NCI-H2227 (cell line): Measurements from ENCODE around the gene LCE2C.
"Not testable (repeated sequence)": the region's sequence is repeated elsewhere in the genome, so short reads cannot be mapped to it uniquely, and the experiment has no call there.

Experiments used
- DNase-seq: peaks from one replicate; lab custom pipeline; 2025; ENCODE audit not compliant: unreplicated experiment; lab: John Stamatoyannopoulos, UW

LCE2C gene, protein sequence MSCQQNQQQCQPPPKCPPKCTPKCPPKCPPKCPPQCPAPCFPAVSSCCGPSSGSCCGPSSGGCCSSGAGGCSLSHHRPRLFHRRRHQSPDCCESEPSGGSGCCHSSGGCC

DNA sequence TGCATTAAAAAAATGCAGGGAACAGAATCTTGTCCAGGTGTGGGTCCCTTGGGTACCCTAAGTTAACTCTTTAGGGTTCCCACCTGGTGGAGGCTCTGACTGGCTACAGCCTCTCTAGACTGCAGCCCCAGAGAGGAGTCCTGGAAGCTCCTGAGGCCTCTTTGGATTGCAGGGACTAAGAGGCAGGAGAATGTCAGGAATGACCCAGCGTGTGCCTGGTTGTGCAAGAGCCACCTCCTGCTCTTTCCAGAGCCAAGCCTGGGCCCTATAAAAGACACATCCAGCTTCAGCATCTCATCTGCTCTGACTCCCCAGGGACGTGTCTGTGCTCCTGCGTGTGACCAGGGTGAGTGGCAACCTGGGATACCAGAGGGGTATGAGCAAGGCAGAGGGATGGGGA, at the start of gene LCE2C:
TSS of gene LCE2C (plus strand) at position 297 of the 400 bp plus-strand sequence. CDS start 737 bp downstream, outside the sequence.
- DNase-seq: not testable (repeated sequence)

DNA sequence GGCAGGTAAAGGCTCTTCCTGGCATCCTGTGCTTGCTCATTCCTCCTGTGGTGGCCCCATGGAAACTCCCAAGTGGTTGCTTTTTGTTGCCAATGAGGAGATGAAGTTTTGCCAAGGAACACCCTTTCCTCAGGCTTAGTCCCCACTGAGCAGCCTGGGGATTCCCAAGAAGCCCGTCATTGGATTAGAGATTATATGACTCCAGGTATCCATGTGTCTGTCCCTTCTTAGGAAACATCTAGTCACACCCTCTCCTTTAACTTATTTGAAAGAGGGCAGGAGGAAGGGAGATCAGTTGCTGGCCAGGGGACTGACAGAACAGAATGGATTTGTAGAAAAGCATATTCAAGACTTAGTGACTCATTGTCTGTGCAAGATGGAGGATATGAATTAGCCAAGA, 48.3 kb upstream of the LCE2C start:
- DNase-seq: no peak

DNA sequence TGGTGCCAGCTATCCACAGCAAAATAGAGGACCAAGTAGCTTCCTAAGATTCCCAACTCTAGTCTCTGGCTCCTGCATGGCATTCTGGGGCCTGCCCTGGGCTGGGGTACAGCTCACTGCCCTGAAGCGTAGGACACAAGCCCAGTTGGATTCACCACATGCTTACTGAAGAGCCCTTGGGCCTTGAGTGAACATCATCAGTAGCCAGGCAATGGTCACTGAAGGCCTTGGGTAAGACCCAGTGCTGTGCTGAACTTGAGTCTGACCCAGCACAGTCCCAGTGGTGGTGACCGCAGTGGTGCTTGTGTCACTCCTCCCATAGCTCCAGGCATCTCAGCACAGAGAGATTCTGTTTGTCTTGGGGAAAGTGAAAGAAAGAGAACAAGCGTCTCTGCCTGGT, 44.5 kb upstream of the LCE2C start:
- DNase-seq: no peak

DNA sequence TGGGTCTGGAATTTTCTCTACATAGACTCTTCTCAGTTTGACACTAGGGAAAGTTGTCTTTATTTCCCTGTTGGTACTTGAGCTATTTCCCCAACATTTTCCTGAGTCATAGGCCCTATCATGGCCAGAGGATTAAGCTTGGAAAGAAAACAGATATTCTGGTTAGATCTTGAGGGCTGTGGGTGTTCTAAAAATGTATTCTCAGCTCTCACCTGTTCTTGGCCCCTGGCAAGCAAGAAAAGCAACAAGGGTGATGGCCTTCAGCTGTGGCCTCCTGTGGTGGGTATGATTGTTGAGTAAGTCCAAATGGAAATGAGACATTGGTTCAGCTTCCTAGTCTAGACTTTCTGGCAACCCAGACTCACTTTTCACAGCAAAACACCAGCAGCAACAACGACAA, 34.7 kb upstream of the LCE2C start:
- no peak for DNase-seq

DNA sequence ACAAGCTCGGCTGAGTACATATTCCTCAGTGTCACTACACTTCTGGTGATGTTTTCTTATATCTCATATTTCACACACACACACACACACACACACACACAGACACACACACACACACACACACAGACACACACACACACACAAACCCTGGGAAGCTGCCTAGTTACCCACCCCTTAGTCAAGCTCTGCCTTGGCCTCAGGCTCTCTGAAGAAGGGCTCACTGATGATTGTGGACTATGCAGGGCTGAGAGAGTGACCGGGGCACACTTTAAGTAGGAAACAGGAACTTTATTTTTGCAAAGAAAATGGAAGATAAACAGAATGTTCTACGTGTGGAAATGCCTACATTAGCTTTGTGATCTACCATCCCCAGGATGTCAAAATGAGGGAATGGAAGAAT, 31.1 kb upstream of the LCE2C start:
- DNase-seq: no peak

DNA sequence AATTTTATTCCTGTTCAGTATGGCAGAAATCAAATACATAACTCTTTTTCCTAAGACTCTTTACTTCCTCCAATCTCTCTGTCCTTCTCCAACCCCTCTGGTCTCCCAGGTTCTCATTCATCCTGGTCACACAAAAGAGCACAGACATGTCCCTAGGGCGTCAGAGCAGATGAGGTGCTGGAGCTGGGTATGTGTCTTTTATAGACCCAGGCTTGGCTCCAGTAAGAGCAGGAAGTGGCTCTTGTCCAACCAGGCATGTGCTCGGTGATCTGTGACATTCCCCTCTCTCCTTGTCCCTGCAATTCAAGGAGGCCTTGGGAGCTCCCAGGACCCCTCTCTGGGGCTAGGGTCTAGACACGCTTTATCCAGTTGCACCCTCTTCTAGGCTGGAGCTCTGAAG, 29.9 kb upstream of the LCE2C start:
- DNase-seq: no peak

DNA sequence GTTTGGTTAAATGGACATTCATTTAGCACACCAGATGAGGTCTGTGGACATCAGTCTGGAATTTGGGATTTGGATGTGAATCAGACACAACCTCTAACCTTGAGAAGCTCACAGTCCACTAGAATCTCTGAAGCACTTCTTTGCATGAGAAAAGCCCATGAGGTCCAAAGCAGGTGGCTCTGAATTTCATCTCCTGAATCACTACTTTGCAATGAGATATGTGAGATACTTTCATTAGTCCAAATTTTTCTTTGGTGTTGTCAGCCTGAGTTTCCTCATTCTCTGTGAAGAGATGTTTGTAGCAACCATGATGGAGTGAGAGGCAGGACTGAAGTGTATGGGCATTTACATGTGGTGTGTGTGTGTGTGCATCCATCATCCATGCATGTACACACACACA, 28.4 kb upstream of the LCE2C start:
- DNase-seq: no peak

DNA sequence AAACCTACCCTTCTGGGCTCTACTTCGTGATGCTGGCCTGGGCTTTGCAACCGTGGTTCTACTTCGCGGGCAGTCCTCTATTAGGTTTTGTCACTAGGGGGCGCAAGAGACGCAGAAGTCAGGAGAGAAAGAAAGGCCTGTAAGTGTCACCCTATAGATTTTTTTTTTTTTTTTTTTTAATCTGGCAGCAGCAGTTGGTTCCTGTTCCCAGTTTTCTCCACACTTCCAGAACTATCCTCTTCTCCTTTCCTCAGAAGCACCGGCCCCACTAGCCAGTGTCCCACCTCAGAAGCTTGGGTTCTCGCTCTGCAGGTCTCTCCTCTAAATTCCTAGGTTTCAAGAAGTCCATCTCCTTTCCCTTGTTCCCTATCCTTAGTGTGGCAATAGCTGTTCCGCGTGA, 21.0 kb upstream of the LCE2C start:
- DNase-seq: no peak

DNA sequence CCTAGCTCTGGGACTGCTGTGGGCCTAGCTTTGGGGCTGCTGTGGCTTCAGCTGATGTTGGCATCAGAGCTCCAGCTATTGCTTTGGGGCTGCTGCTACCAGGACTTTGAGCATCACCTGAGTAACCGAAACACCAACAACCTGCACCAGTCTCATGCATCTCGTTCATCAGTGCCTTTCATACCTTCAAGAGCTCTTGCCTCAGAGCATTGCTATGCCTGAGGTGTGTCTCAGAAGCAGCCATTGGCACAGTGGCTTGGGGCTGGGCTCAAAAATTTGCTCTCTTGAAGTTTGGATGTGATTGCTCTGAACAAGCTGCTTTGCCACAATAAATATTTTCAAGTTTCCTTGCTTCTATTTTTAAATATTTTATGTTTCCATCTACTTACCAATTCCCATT, 18.6 kb upstream of the LCE2C start:
- no peak for DNase-seq

DNA sequence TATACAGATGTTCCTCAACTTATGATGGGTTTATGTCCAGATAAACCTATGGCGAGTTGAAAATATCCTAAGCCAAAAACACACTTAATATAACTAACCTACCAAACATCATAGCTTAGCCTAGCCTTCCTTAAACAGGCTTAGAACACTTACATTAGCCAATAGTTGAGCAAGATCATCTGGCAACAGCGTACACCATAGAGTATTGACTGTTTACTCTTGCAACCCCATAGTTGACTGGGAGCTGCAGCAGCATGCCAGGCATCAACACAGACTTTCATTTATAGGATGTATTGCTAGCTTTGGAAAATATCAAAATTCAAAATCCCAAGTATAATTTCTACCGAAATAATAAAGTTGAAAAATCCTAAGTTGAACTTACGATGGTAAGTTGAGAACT, 17.4 kb upstream of the LCE2C start:
- DNase-seq: no peak

DNA sequence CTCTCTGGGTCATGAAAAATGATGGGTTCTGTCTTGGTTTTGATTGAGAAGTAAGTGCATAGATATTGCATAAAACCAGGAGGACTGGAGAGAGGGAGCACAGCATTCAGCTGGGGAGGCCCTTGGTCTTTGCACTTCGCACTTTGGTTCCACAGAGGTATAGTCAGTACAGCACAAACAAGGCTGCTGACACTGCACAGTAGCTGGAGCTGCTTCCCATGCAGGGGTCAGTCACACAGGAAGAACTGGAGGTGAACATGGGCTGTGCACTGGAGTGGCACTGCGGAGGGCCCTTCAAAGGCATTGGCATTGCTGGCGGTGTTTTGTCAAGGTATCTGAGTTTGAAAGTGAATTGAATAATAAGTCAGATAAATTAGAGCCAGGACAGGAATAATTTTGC, 16.4 kb upstream of the LCE2C start:
- DNase-seq: no peak

DNA sequence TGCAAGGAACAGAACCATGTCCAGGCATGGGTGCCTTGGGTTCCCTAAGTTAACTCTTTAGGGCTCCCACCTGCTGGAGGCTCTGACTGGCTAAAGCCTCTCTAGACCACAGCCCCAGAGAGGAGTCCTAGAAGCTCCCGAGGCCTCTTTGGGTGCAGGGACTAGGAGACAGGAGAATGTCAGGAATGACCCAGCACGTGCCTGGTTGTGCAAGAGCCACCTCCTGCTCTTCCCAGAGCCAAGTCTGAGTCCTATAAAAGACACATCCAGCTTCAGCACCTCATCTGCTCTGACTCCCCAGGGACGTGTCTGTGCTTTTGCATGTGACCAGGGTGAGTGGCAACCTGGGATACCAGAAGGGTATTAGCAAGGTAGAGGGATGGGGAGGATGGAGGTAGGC, 12.0 kb upstream of the LCE2C start, which contains the start of gene LCE2D:
TSS of gene LCE2D (plus strand) at position 283 of the 400 bp plus-strand sequence. CDS start 726 bp downstream, outside the sequence.
- no peak for DNase-seq

DNA sequence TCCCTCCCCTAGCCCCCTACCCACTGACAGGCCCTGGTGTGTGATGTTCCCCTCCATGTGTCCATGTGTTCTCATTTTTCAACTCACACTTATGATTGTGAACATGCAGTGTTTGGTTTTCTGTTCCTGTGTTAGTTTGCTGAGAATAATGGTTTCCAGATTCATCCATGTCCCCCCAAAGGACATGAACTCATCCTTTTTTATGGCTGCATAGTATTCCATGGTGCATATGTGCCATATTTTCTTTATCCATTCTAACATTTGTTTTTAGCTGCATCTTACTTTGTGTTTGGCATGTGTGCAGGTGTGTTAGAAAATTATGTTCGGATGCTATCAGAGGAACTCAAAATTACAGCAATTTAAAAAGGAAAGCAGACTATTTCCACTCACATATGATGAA, 8.9 kb upstream of the LCE2C start:
- DNase-seq: not testable (repeated sequence)

DNA sequence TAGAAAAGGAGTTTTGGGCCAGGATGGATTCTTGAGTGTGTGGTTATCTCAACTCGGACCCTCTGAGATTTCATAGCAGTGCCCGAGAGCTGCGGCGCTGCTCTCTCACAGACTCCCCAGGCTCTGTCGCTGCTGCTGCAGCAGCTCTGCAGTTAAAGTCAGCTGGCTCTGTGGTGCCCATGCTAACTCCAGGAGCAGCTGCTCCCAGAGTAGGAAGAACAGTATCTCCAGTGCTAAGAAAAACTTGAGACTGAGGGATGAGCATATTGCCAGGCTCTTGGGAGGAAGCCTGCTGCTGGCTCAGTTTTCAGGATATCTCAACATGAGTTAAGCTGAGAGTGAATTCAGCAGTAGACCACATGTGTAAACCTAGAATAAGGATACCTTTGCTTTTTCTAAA, 7.4 kb upstream of the LCE2C start:
- DNase-seq: no peak

DNA sequence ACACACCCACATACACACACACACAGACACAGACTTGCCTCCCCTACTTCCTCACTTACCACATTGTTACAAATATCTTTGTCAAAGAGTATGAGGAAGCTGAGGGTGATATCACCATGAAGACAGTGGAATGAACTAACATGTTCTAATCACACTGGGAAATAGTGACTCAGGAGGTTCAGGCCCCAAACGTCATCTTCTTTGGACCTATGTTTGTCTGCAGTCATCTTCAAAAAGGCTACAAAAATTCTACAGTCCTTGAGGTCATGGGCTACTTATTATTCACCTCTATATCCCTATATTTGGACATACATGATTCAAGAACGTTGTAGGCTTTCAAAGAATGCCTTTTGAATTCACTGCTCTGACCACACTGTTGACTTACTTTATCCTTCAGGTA, 2.1 kb upstream of the LCE2C start:
- no peak for DNase-seq

DNA sequence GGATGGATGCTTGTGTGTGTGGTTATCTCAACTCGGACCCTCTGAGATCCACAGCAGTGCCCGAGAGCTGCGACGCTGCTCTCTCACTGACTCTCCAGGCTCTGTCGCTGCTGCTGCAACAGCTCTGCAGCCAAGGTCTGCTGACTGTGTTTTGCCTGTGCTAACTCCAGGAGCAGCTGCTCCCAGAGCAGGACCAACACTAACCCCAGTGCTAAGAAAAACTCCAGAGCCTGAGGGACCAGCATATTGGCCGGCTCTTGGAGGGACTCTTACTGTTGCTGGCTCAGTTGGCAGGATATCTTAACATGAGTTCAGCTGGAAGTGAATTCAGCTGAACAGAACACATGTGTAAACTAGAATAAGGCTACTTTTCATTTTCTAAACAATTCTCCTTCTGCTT, 4.4 kb downstream of the LCE2C start:
- DNase-seq: no peak

DNA sequence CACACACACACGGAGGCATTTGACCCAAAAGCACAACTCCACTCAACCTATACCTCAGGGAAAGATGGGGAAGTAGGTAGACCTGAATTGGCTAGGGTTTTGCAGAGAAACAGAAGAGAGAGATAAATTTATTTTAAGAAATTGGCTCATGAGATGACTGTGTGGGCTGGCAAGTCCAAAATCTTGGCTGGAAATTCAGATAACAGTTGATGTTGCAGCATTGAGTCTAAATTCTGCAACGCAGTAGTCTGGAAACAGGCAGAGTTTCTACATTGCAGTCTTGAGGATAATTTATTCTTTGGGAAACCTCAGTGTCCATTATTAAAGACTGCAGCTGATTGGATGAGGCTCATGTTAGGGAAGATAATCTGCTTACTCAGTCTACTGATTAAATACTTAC, 6.5 kb downstream of the LCE2C start:
- no peak for DNase-seq

DNA sequence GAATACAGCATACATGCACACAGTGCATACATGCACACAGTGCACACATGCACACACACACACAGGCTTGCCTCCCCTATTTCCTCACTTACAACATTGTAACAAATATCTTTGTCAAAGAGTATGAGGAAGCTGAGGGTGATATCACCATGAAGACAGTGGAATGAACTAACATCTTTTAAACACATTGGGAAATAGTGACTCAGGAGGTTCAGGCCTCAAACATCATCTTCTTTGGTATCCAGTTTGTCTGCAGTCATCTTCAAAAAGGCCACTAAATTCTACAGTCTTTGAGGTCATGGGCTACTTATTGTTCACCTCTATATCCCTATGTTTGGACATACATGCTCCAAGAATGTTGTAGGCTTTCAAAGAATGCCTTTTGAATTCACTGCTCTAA, 8.8 kb downstream of the LCE2C start:
- no peak for DNase-seq

DNA sequence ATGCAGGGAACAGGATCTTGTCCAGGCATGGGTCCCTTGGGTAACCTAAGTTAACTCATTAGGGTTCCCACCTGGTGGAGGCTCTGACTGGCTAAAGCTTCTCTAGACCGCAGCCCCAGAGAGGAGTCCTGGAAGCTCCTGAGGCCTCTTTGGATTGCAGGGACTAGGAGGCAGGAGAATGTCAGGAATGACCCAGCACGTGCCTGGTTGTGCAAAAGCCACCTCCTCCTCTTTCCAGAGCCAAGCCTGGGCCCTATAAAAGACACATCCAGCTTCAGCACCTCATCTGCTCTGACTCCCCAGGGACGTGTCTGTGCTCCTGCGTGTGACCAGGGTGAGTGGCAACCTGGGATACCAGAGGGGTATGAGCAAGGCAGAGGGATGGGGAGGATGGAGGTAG, 10.7 kb downstream of the LCE2C start, which contains the start of gene LCE2B:
TSS of gene LCE2B (plus strand) at position 301 of the 400 bp plus-strand sequence. CDS start 721 bp downstream, outside the sequence.
- DNase-seq: not testable (repeated sequence)

DNA sequence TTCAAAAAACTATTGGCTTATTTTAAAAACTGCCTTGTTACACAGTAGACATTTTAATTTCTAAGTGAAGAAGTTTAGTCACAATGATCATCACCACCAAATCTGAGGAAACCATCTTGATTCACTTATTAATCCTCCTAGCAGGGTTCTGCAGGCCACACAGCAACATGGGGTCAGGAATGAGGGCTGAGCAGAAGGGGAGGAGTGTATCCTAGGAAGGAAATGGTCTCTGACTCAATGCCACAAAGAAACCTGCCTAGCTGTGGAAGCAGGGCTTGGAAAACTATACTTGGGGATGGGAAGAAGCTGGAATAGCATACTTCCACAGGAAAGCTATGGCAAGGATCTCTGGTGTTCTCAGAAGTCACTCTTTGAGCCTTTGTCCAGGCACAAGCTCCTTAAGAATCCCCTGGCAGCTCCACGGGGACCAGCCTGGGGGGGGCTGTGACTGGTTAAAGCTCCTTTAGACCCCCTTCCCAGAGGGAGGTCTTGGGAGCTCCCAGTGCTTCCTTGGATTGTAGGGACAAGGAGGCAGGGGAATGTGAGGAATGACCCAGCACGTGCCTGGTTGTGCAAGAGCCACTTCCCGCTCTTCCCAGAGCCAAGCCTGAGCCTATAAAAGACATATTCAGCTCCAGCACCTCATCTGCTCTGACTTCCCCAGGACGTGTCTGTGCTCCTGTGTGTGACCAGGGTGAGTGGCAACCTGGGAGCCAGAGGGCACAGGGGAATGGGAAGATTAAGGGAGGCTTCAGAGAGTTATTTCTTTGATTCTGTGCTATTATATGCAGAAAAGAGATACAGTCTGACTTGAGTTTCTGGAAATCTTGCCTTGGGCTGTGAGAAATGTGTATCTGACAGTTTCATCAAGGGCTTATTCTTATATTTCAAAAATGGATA, 22.9 kb downstream of the LCE2C start, which contains the start of gene LCE2A:
TSS of gene LCE2A (plus strand) at position 645 of the 900 bp plus-strand sequence. CDS start 557 bp downstream, outside the sequence.
- no peak for DNase-seq

DNA sequence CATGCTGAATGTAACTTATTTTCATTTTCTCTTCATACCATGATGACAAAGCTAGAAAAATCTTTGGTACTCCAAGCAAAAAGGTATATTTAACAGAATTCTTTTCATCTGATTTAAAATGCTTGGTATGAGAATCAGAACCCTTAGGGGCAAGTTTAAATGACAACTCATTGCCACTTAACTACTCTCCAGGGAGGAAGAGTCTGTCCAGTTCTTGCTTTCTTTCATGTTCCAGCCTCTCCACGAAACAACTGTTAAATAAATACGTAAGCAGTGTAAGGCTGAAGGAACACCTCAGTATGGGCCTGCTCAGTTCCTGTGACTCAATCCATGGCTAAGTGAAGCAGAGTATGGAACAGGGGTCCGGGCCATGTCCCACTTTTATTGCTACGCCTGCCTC, 24.7 kb downstream of the LCE2C start:
- no peak for DNase-seq

DNA sequence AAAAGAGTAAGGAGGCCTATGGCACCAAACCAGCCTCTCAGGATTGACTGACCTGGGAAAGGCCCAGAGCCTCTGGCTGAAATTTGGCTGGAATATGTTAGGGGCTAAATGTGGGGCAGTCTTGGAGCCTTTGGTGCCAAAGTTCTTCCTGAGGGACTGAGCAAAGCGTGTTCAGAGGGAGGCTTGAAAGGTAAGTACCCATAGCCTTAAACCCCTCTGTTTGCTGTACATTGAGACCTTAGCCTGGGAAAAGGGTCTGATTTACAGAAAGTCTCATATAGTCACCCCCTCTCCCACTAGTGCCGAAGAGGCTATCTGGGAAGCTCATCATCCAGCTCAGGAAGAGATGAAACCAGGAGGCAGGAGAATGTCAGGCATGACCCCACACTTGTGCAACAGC, 32.8 kb downstream of the LCE2C start, which contains the start of gene LCE4A:
TSS of gene LCE4A (plus strand) at position 301 of the 400 bp plus-strand sequence. CDS start 916 bp downstream, outside the sequence.
- no peak for DNase-seq
